Ishikawa (cell line): Measurements from ENCODE around the gene ZBTB22.

Source experiments
- CEBPB ChIP-seq: IDR thresholded peaks from 2 replicates; pipeline ENCODE4 v1.6.1; 2012
- CREB1 ChIP-seq: IDR thresholded peaks from 2 replicates; pipeline ENCODE4 v1.6.1; 2012; ENCODE audit warnings: low read depth
- EGR1 ChIP-seq: IDR thresholded peaks from 2 replicates; pipeline ENCODE4 v1.6.1; 2012
- EP300 ChIP-seq: IDR thresholded peaks from 2 replicates; pipeline ENCODE4 v1.6.1; 2012; ENCODE audit warnings: borderline replicate concordance
- FOXM1 ChIP-seq: IDR thresholded peaks from 2 replicates; pipeline ENCODE4 v1.6.1; 2012; ENCODE audit warnings: low read depth, borderline replicate concordance
- MAX ChIP-seq: IDR thresholded peaks from 2 replicates; pipeline ENCODE4 v1.6.1; 2012
- NFIC ChIP-seq: IDR thresholded peaks from 2 replicates; pipeline ENCODE4 v1.6.1; 2012
- RAD21 ChIP-seq: IDR thresholded peaks from 2 replicates; pipeline ENCODE4 v1.6.1; 2012; ENCODE audit warnings: low read depth
- REST ChIP-seq: IDR thresholded peaks from 2 replicates; pipeline ENCODE4 v1.6.1; 2012; ENCODE audit warnings: low read depth, mild to moderate bottlenecking
- TAF1 ChIP-seq: IDR thresholded peaks from 2 replicates; pipeline ENCODE4 v1.6.1; 2012; ENCODE audit warnings: low read depth, mild to moderate bottlenecking
- TCF12 ChIP-seq: IDR thresholded peaks from 2 replicates; pipeline ENCODE4 v1.6.1; 2012; ENCODE audit warnings: low read depth
- TEAD4 ChIP-seq: IDR thresholded peaks from 2 replicates; pipeline ENCODE4 v1.6.1; 2012
- USF1 ChIP-seq: IDR thresholded peaks from 2 replicates; pipeline ENCODE4 v1.6.1; 2012
- YY1 ChIP-seq: IDR thresholded peaks from 2 replicates; pipeline ENCODE4 v1.6.1; 2012; ENCODE audit warnings: low read depth
- ZBTB7A ChIP-seq: IDR thresholded peaks from 2 replicates; pipeline ENCODE4 v1.6.1; 2012; ENCODE audit warnings: low read depth

Gene ZBTB22

DNA sequence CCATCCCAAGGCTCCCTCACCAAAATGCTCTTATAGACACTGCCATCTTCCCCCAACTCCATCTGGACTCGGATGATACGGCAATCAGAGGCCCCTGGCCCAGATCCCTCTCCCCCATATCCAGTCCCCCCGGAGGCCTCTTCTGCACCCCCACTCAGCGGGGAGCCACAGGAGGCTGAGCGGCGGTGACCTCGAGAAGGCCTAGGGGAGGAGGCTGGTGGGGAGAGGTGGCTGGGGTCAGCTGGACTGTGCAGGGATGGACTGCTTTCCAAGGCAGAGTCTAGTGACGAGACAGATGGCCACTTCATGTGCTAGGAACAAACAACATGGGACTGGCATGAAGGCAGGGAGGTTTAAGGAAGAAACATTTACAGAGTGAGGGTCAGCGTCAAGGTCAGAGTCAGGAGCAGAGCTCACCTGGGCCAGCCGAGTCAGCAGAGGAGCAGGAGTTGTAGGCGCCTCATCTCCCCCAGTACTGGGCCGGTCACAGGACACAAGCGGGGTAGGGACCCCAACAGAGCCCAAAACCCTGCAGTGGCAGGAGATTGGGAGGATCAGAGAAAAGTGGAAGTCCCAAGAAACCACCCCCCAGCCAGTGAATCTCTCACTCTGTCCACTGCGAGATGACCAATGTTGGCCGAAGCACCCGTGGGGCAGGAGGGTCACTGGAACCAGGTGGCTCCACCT, 24.4 kb downstream of the ZBTB22 start:
- TF ChIP-seq REST (no peak), RAD21 (no peak), TEAD4 (no peak), FOXM1 (no peak), MAX (no peak), USF1 (no peak), CEBPB (no peak), YY1 (no peak)

DNA sequence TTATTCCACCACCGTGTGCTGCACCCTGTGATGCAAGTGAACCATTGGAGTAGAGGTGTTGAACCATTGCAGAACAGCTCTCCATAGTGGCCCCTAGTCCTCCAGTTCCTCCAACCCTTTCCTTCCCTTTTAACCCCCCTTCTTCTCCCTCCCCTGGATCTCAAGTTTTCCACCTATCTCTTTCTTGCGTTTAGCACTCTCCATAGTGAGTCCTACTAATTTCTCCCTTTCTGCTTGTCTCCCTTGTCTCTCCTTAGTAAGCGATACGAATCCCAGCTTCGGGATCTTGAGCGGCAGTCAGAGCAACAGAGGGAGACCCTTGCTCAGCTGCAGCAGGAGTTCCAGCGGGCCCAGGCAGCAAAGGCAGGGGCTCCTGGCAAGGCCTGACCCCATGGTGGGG, 27.1 kb downstream of the ZBTB22 start:
- no peak for TF ChIP-seq TCF12
- TF ChIP-seq FOXM1 = no peak
- no peak for TF ChIP-seq RAD21
- no peak for TF ChIP-seq TAF1
- TF ChIP-seq EGR1 = no peak
- TF ChIP-seq NFIC = no peak
- no peak for TF ChIP-seq USF1
- TF ChIP-seq ZBTB7A = no peak
- TF ChIP-seq REST = no peak
- TF ChIP-seq MAX = no peak
- TF ChIP-seq TEAD4 = no peak

DNA sequence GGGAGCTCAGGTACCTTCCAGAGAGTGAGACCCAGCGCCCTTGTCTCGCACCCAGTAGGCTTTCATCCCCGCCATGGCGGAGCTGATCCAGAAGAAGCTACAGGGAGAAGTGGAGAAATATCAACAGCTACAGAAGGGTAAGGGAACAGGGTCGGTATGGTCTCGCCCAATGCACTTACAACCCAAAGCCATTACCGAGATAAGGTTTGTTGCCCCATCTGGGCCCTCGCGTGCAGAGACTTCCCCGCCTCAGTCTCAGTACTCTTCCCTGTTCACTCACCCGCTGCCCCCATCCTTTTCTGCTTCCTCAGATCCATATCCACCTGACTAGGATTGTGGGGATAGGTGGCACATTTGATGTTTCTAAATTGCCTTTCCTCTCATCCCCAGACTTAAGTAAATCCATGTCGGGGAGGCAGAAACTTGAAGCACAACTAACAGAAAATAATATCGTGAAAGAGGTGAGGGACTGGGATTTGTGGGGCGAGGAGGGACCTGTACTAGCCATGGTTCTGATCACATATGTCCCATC, 27.7 kb downstream of the ZBTB22 start:
- no peak for TF ChIP-seq TEAD4

GRCh38 chr6:33288921-33289783, 28.4 kb downstream of the ZBTB22 start, which contains the start of the genes PFDN6 and WDR46:
Gene PFDN6 (plus strand): TSS chr6:33289601. CDS start chr6:33289857, 256 bp downstream.
Gene WDR46 (minus strand): TSS chr6:33289239. CDS start chr6:33289170, 69 bp downstream.
- peak; percentile 92 for TF ChIP-seq MAX
- TF ChIP-seq TCF12 = peak; percentile 58; the same call in 1 of the 2 replicates
- TF ChIP-seq EGR1 = peak; percentile 26; the same call in 1 of the 2 replicates
- TF ChIP-seq TAF1 = peak; percentile 48; the same call in 1 of the 2 replicates
- TF ChIP-seq EP300 = no peak
- TF ChIP-seq TEAD4 = no peak
- no peak; the same call in 1 of the 2 replicates for TF ChIP-seq FOXM1
- peak; percentile 97 for TF ChIP-seq YY1
- TF ChIP-seq NFIC = peak; percentile 37; the same call in 1 of the 2 replicates
- peak; percentile 24; the same call in 1 of the 2 replicates for TF ChIP-seq CREB1
- TF ChIP-seq ZBTB7A = 0 out of 2 replicates have a peak, but pooled peaks have one; percentile 53

- TF ChIP-seq CEBPB (no peak), RAD21 (no peak), TEAD4 (no peak), REST (no peak), USF1 (no peak), ZBTB7A (no peak)
These were observed 29.2 kb downstream of the ZBTB22 start for GRCh38 chr6:33288141-33288920.
